Measurements from ENCODE around the gene NADK2.

DNA sequence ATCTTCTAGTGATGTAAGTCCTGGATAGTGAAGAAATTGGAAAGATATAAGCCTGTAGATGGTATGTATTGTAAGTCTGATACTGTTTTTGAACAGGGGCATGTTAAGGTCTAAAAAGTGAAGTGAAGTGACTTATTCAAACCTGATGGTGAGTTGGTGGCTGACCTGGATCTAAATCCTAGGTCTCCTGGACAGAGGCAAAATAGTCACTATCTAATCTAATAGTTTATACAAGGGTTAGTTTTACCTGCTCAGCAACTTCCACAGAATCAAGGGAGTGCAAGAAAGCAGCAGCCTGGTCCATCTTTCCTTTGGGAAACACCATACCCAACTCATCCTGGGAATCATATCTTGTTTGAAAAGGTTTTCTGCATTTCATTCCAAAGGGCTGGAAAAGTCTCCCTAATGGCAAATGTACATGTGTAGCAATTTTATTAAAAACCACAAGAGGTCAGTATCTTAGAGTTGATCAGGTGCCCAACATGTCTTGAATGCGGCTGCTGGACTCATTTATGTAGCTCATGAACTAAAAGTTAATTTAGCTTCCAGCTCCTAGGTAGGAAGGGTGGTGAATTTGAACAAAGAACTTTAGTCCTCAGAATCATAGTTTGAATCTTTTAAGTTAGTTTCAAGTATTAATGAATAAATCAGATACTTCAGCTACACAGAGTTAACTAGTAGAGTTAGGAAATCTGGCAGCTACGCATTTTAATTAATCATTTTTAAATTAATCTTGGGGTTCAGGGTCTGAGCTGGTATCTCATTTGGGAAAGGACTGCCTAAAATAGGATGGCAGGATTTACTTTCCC lies 63.8 kb downstream of the NADK2 start:
- no peak for TF ChIP-seq ZNF558 (tag by site-specific recombination; IDR thresholded peaks at IDR 0.05)
- no peak for TF ChIP-seq ZNF624 (tag by site-specific recombination; IDR thresholded peaks at IDR 0.05)
- TF ChIP-seq, protein P1, sequence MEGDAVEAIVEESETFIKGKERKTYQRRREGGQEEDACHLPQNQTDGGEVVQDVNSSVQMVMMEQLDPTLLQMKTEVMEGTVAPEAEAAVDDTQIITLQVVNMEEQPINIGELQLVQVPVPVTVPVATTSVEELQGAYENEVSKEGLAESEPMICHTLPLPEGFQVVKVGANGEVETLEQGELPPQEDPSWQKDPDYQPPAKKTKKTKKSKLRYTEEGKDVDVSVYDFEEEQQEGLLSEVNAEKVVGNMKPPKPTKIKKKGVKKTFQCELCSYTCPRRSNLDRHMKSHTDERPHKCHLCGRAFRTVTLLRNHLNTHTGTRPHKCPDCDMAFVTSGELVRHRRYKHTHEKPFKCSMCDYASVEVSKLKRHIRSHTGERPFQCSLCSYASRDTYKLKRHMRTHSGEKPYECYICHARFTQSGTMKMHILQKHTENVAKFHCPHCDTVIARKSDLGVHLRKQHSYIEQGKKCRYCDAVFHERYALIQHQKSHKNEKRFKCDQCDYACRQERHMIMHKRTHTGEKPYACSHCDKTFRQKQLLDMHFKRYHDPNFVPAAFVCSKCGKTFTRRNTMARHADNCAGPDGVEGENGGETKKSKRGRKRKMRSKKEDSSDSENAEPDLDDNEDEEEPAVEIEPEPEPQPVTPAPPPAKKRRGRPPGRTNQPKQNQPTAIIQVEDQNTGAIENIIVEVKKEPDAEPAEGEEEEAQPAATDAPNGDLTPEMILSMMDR (tag by site-specific recombination; IDR thresholded peaks at IDR 0.05): peak; percentile 39; the same call in 1 of the 2 replicates
- TF ChIP-seq, protein P2, sequence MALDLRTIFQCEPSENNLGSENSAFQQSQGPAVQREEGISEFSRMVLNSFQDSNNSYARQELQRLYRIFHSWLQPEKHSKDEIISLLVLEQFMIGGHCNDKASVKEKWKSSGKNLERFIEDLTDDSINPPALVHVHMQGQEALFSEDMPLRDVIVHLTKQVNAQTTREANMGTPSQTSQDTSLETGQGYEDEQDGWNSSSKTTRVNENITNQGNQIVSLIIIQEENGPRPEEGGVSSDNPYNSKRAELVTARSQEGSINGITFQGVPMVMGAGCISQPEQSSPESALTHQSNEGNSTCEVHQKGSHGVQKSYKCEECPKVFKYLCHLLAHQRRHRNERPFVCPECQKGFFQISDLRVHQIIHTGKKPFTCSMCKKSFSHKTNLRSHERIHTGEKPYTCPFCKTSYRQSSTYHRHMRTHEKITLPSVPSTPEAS (tag by site-specific recombination; IDR thresholded peaks at IDR 0.05): no peak
- no peak for TF ChIP-seq KLF1 (tag by site-specific recombination; IDR thresholded peaks at IDR 0.05)
- TF ChIP-seq MYNN (tag by site-specific recombination; IDR thresholded peaks at IDR 0.05; ENCODE audit: borderline replicate concordance): no peak
- TF ChIP-seq ZNF354C (tag by site-specific recombination; IDR thresholded peaks at IDR 0.05; ENCODE audit: borderline replicate concordance, low read depth): no peak
- TF ChIP-seq BCL11A (tag by site-specific recombination; IDR thresholded peaks at IDR 0.05; ENCODE audit: low read depth): no peak
- peak; percentile 49; the same call in 1 of the 2 replicates for TF ChIP-seq ZNF660 (tag by site-specific recombination; IDR thresholded peaks at IDR 0.05)
- no peak for TF ChIP-seq ZNF776 (tag by site-specific recombination; IDR thresholded peaks at IDR 0.05; ENCODE audit: borderline replicate concordance)
- TF ChIP-seq KLF7 (tag by site-specific recombination; IDR thresholded peaks at IDR 0.05; ENCODE audit: borderline replicate concordance): no peak
